NB4 (cell line): ENCODE data around the gene C4BPA.

Experiments used
- MYC ChIP-seq: IDR thresholded peaks from 2 replicates; pipeline ENCODE4 v1.6.1; 2011; ENCODE audit warnings: low read depth, low read length
- POLR2A ChIP-seq: IDR thresholded peaks from 2 replicates; pipeline ENCODE4 v1.6.1; 2011; ENCODE audit warnings: mild to moderate bottlenecking; ENCODE audit not compliant: insufficient read length; ENCODE audit errors: extremely low read depth
- TF ChIP-seq, protein P1 (sequence below): IDR thresholded peaks from one replicate; pipeline ENCODE4 v1.5.1; 2012; ENCODE audit warnings: low read depth, low read length
- TF ChIP-seq, protein P2 (sequence below): IDR thresholded peaks from 2 replicates; pipeline ENCODE4 v1.6.1; 2011; ENCODE audit warnings: low read depth, low read length

DNA sequence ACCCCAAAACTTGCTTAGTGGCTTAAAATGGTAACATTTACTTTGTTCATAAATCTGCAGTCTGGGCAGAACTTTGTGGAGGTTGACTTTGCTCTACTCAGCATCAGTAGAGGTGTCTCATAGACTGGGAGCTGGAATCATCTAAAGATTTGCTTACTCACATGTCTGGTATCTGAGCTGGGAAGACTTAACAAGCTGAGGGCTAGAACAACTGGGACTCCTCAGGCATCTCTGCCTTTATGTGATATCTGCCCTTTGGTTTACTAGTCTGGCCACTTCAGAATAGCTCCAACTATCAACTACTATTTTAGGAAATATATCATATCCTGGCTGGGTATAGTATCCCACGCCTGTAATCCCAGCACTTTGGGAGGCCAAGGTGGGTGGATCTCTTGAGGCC, 82.5 kb downstream of the C4BPA start:
- TF ChIP-seq, protein P1, sequence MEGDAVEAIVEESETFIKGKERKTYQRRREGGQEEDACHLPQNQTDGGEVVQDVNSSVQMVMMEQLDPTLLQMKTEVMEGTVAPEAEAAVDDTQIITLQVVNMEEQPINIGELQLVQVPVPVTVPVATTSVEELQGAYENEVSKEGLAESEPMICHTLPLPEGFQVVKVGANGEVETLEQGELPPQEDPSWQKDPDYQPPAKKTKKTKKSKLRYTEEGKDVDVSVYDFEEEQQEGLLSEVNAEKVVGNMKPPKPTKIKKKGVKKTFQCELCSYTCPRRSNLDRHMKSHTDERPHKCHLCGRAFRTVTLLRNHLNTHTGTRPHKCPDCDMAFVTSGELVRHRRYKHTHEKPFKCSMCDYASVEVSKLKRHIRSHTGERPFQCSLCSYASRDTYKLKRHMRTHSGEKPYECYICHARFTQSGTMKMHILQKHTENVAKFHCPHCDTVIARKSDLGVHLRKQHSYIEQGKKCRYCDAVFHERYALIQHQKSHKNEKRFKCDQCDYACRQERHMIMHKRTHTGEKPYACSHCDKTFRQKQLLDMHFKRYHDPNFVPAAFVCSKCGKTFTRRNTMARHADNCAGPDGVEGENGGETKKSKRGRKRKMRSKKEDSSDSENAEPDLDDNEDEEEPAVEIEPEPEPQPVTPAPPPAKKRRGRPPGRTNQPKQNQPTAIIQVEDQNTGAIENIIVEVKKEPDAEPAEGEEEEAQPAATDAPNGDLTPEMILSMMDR, result no peak
- TF ChIP-seq POLR2A (no peak), MYC (no peak)
- TF ChIP-seq, protein P2, sequence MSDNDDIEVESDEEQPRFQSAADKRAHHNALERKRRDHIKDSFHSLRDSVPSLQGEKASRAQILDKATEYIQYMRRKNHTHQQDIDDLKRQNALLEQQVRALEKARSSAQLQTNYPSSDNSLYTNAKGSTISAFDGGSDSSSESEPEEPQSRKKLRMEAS, result no peak
